ENCODE measurements around the gene MARCHF3.

DNA sequence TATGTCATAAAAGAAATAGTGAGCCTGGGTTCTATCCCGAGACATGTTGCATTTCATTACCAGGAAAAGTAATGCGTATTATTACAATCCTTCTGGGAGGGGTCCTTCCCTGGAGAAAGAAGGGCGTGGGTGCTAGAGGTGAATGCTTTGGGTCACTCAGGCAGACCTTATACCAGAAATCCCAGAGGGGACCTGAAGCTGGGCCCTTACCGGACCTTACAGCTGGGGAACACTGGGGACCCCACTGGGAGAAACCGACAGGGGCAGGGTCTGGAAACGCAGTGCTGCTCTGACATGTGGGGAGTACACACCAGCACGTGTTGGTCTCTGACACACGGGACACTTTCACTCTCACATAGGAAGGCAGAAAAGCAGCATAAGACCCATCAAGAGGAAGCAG, 182.1 kb downstream of the MARCHF3 start:
- TF ChIP-seq EZH2 (IDR thresholded peaks at IDR 0.05) (no peak), POLR2AphosphoS5 (IDR thresholded peaks at IDR 0.05; ENCODE audit: borderline replicate concordance, low read depth, low read length) (no peak)

Measured in SK-N-MC (cell line).